Mucosa of descending colon (tissue), 3 donors: ENCODE data around the gene GRIN2A. TPM values are rescaled to one million over a fixed set of nuclear protein-coding genes. Genes with fewer than 3 reads are reported as not detected.

Experiments
- ATAC-seq: fragments of 200-7000 bp; cut with Tn5 transposase; one replicate; pipeline ENCODE4 v1.9.1; 2020; ENCODE audit warnings: mild to moderate bottlenecking, moderate library complexity
- DNase-seq, 3 donors: peaks; one replicate each; pipeline ENCODE4 v3.0.0-alpha.2; 2020
- H3K36me3 ChIP-seq: fragments of 200-600 bp; one replicate; pipeline ENCODE4 v1.8.0; 2021; ENCODE audit warnings: low read depth, mild to moderate bottlenecking
- H3K4me1 ChIP-seq: fragments of 200-600 bp; one replicate; pipeline ENCODE4 v1.8.0; 2021; ENCODE audit warnings: low read depth, mild to moderate bottlenecking
- H3K4me3 ChIP-seq: fragments of 200-600 bp; one replicate; pipeline ENCODE4 v1.8.0; 2021; ENCODE audit warnings: mild to moderate bottlenecking
- H3K9me3 ChIP-seq: fragments of 200-600 bp; one replicate; pipeline ENCODE4 v1.8.0; 2021; ENCODE audit warnings: mild to moderate bottlenecking
- intact Hi-C, 2 donors: fragments of 100-400 bp; cut with DNase I in 1 of 2; cut with micrococcal nuclease in 1 of 2; formaldehyde crosslinking; loops; one replicate each; pipeline versions ENCODE4 v1.11.0 to v1.11.1; 2022; cut with DNase I, micrococcal nuclease
- total RNA-seq, 3 donors: library from RNA; stranded (reverse); fragmentation: NEBNext Ultra II Directional in 2 of 3; extraction: Animal tissue kit (Norgen Biotek cat#: 25700) in 2 of 3; gene quantifications; one replicate each; pipeline versions ENCODE4 v1.2.1 to v1.2.4, GENCODE V29; 2021 to 2023
- TF ChIP-seq, protein P1 (sequence below): fragments of 200-600 bp; IDR thresholded peaks from one replicate; pipeline ENCODE4 v1.8.0; 2022; ENCODE audit warnings: antibody characterized with exemption, mild to moderate bottlenecking
- donor health status: DM: no; HTN: no; CAD: no; lungs with moderate emphysema.
- donor health status: DM: no; HTN: no; CAD: no.
- donor health status: DM: no; HTN: yes; CAD: no.

Gene GRIN2A
- total RNA-seq, 3 donors from 2014 or later: 0.39 to 0.57 (median 0.49) TPM

DNA sequence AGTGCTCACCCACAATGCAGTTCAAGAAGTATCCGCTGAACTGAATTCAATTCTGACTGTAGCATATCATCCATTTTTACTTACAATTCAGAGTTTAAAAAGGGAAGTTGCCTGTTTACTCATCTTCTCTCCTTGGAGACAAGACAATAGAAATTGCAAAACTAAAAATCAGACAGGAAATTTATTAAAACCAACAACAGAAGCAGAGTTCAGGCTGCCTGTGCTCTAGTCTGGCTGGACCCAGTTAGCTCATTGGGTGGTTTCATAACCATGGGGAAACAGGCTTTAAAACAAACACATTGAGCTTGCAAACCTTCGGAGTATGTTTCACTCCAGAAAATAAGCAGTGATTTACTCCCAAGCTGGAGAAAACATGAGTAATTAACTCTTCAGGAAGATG, 321.4 kb downstream of the GRIN2A start:
- H3K36me3 ChIP-seq: no peaks in the 10 kb centered on the region
- ATAC-seq (no peak), DNase-seq (no peak)
- TF ChIP-seq, protein P1, sequence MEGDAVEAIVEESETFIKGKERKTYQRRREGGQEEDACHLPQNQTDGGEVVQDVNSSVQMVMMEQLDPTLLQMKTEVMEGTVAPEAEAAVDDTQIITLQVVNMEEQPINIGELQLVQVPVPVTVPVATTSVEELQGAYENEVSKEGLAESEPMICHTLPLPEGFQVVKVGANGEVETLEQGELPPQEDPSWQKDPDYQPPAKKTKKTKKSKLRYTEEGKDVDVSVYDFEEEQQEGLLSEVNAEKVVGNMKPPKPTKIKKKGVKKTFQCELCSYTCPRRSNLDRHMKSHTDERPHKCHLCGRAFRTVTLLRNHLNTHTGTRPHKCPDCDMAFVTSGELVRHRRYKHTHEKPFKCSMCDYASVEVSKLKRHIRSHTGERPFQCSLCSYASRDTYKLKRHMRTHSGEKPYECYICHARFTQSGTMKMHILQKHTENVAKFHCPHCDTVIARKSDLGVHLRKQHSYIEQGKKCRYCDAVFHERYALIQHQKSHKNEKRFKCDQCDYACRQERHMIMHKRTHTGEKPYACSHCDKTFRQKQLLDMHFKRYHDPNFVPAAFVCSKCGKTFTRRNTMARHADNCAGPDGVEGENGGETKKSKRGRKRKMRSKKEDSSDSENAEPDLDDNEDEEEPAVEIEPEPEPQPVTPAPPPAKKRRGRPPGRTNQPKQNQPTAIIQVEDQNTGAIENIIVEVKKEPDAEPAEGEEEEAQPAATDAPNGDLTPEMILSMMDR: no peak
- intact Hi-C loops: no loop called here
- no peaks in the 10 kb centered on the region for H3K9me3 ChIP-seq
- H3K4me1 ChIP-seq: no peaks in the 10 kb centered on the region
- H3K4me3 ChIP-seq: no peak overlapping the region

DNA sequence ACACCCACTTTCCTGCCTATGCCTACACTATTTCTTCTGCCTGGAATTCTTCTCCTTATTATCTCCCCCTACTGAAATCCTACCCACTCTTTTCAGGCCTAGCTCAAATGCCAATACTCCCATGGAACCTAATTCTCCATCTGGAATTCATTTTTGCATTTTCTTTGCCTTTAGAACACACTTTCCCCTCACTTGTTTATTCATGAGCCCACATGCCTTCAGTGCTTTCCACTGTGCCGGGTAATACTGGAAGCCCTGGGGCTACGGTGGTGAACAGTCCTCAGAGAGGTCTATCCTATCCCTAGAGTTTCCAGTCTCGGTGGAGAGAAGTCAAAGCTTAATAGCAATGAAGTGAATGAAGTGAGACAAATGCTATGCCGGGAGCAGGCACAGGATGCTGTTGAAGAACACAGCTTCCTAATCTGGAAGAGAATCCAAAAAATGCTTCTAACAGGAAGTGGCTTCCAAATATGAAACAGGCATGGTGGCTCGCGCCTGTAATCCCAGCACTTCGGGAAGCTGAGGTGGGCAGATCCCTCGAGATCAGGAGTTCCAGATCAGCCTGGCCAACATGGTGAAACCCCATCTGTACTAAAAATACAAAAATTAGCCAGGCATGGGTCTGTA, 322.4 kb downstream of the GRIN2A start:
- H3K4me3 ChIP-seq: no peak overlapping the region
- H3K9me3 ChIP-seq: no peaks in the 10 kb centered on the region
- H3K36me3 ChIP-seq: no peaks in the 10 kb centered on the region
- DNase-seq: no peak
- ATAC-seq: no peak
- H3K4me1 ChIP-seq: no peaks in the 10 kb centered on the region
- intact Hi-C loops: loop anchor here in 1 of 2 donors (10.0 kb wide), 1 partner anchor 55 kb away; no protein-coding TSS in a partner anchor
- TF ChIP-seq, protein P1: no peak

DNA sequence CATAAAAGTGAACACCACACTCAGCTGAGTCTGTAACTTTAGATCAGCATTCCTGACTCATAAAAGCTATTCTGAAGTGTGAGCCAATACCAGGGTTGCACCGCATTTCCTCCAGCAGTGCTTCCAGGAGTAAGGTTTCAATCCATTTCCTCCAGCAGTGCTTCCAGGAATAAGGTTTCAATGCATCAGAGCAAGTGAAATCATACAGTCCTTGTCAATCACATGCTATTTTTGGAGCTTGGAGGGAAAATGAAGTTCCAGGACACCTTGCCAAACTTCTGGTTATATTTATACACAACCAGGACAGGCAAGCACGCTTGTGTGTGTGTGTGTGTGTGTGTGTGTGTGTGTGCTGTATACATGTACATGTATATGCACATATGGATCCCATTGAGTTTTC, 327.6 kb downstream of the GRIN2A start:
- ATAC-seq: no peak
- Histone ChIP-seq H3K9me3 (no peaks in the 10 kb centered on the region), H3K4me3 (no peak overlapping the region), H3K4me1 (no peaks in the 10 kb centered on the region), H3K36me3 (no peaks in the 10 kb centered on the region)
- intact Hi-C loops: loop anchor here in 1 of 2 donors (10.0 kb wide), 1 partner anchor 60 kb away; no protein-coding TSS in a partner anchor
- TF ChIP-seq, protein P1: no peak
- DNase-seq: no peak

DNA sequence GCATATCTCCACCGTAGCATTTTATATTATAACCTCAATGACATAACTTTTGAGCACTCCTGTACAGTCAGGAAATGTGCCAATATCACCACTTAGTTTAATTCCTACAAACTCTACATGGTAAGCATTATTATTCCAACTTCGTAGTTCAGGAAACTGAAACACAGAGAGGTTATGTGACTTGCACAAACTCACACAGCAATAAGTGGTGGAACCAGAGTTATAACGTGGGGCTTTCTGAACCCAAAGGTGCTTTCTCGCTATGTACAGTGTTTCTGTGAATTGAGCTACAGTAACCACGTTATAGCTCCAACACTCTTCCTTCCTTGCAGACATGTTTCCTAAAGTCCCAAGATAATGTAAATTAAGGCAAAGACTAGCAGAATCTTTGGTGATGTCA, 330.2 kb downstream of the GRIN2A start:
- H3K9me3 ChIP-seq: no peaks in the 10 kb centered on the region
- no peak for ATAC-seq
- DNase-seq: no peak
- TF ChIP-seq, protein P1: no peak
- no peaks in the 10 kb centered on the region for H3K4me1 ChIP-seq
- H3K36me3 ChIP-seq: no peaks in the 10 kb centered on the region
- intact Hi-C loops: loop anchor here in 1 of 2 donors (10.0 kb wide), 1 partner anchor 63 kb away; no protein-coding TSS in a partner anchor
- H3K4me3 ChIP-seq: no peak overlapping the region

DNA sequence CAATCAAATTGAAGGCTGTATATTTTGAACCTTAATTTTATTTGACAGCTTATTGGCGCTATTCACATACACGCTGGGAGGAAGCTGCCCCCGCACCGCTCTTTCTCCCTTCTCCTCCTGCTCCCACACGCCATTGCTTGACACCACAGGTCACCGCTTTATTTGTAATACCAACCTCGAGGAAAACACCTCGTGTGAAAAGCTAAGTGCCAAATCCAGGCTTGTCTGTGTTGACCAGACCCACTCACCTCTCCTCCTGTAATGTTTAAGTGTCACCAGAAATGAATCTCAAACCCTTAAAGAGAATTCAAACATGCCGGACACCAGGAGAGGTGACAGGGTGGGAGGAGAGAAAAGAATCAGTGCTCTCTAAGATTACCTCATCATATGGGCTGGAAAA, 331.4 kb downstream of the GRIN2A start:
- H3K9me3 ChIP-seq: no peaks in the 10 kb centered on the region
- H3K36me3 ChIP-seq: no peaks in the 10 kb centered on the region
- H3K4me1 ChIP-seq: no peaks in the 10 kb centered on the region
- TF ChIP-seq, protein P1: no peak
- intact Hi-C loops: loop anchor here in 1 of 2 donors (10.0 kb wide), 1 partner anchor 64 kb away; no protein-coding TSS in a partner anchor
- no peak overlapping the region for H3K4me3 ChIP-seq
- DNase-seq (no peak), ATAC-seq (no peak)
